SJCRH30 (cell line): Measurements from ENCODE around the gene SLC22A23. TPM values are rescaled to one million over a fixed set of nuclear protein-coding genes. Genes with fewer than 3 reads are reported as not detected.

ENCODE experiments used
- DNase-seq, 2 experiments: peaks; one replicate each; pipeline ENCODE4 v3.0.0-alpha.2; 2015 to 2020
- H3K27ac ChIP-seq: fragments of 250-450 bp; sonication (Bioruptor Pico); 2 replicates; pipeline ENCODE4 v1.5.1; 2020; ENCODE audit warnings: mild to moderate bottlenecking, moderate library complexity
- H3K27me3 ChIP-seq: fragments of 250-450 bp; sonication (Bioruptor Pico); 2 replicates; pipeline ENCODE4 v1.5.1; 2020; ENCODE audit warnings: mild to moderate bottlenecking, moderate library complexity
- H3K36me3 ChIP-seq: fragments of 250-450 bp; sonication (Bioruptor Pico); 2 replicates; pipeline ENCODE4 v1.5.1; 2020; ENCODE audit warnings: mild to moderate bottlenecking, moderate library complexity
- H3K4me1 ChIP-seq: fragments of 250-450 bp; sonication (Bioruptor Pico); 2 replicates; pipeline ENCODE4 v1.5.1; 2020; ENCODE audit warnings: mild to moderate bottlenecking, moderate library complexity
- H3K4me3 ChIP-seq: fragments of 250-450 bp; sonication (Bioruptor Pico); 2 replicates; pipeline ENCODE4 v1.5.1; 2020; ENCODE audit warnings: mild to moderate bottlenecking, moderate library complexity
- H3K9me3 ChIP-seq: fragments of 250-450 bp; sonication (Bioruptor Pico); replicated peaks from 2 replicates; pipeline ENCODE4 v1.5.1; 2020; ENCODE audit warnings: mild to moderate bottlenecking, moderate library complexity
- total RNA-seq: library from RNA; depleted of rRNA; stranded (reverse); fragments of >200 nt; shearing (Covaris generic); gene quantifications from 2 replicates; pipeline ENCODE4 v1.2.3, GENCODE V29; 2014; rRNA removed

Gene SLC22A23
- total RNA-seq, 1 experiment from 2014 or later: 0.43 TPM

DNA sequence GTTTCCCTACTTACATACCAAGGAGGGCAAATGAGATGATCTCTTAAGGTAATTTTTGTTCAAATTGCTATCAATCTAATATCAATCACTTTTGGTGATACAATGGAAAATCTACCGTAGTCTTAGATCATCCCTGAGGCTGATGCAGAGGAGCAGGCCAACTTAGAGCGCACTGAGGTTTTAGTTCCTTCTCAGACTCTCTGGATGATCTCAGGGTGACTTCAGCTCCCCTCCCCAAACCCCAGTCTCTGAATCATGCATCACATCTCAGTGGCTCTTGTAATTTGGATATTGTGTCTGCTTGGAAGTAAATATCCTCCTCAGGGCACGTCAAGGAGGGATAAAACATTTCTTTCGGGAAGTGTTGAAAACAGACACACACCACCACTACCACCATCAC, 235.3 kb downstream of the SLC22A23 start:
- H3K27me3 ChIP-seq: no peaks in the 10 kb centered on the region
- H3K4me3 ChIP-seq: no peak overlapping the region
- no peaks in the 10 kb centered on the region for H3K4me1 ChIP-seq
- H3K36me3 ChIP-seq: no peaks in the 10 kb centered on the region
- no peaks in the 10 kb centered on the region for H3K9me3 ChIP-seq
- no peak overlapping the region for H3K27ac ChIP-seq
- DNase-seq: no peak

GRCh38 chr6:3220366-3220765, 236.5 kb downstream of the SLC22A23 start:
- no peaks in the 10 kb centered on the region for H3K4me1 ChIP-seq
- no peak overlapping the region for H3K4me3 ChIP-seq
- no peaks in the 10 kb centered on the region for H3K9me3 ChIP-seq
- H3K27me3 ChIP-seq: no peaks in the 10 kb centered on the region
- H3K36me3 ChIP-seq: no peaks in the 10 kb centered on the region
- DNase-seq: no peak
- H3K27ac ChIP-seq: no peak overlapping the region

Other genes starting within 250 kb of the SLC22A23 start
- 54.1 and 57.9 TPM in 2 replicates for gene TUBB2B, start 229.4 kb downstream of the SLC22A23 start, total RNA-seq
- 10.1 and 11.0 TPM in 2 replicates for gene PSMG4, start 198.1 kb downstream of the SLC22A23 start, total RNA-seq